K562 (cell line): Measurements from ENCODE around the gene KRIT1. TPM values are rescaled to one million over a fixed set of nuclear protein-coding genes. Genes with fewer than 3 reads are reported as not detected.

ENCODE experiments used
- BMI1 ChIP-seq: fragments of 150-350 bp; IDR thresholded peaks from 2 replicates; pipeline ENCODE4 v1.6.1; 2014; ENCODE audit warnings: low read length
- CXXC5 ChIP-seq: fragments of 250-450 bp; sonication (Bioruptor Pico); IDR thresholded peaks from 2 replicates; pipeline ENCODE4 v1.8.0; 2022; ENCODE audit warnings: inconsistent platforms, mild to moderate bottlenecking, moderate library complexity
- ELF4 ChIP-seq: fragments of 450-650 bp; formaldehyde crosslinking; IDR thresholded peaks from 2 replicates; pipeline ENCODE4 v1.4.0; 2022; ENCODE audit warnings: missing genetic modification characterization
- GTF2E2 ChIP-seq: fragments of 200-800 bp; sonication (Bioruptor generic); IDR thresholded peaks from 2 replicates; pipeline ENCODE4 v1.6.1; 2016; ENCODE audit warnings: missing genetic modification characterization, missing compliant biosample characterization
- HNRNPK ChIP-seq: fragments of 200-400 bp; formaldehyde crosslinking; IDR thresholded peaks from one replicate; pipeline ENCODE4 v1.6.1; 2018; ENCODE audit warnings: mild to moderate bottlenecking, low read depth, low read length; ENCODE audit not compliant: poor library complexity, severe bottlenecking
- KDM1A ChIP-seq, 2 experiments: fragments of 450-650 bp; IDR thresholded peaks; 2 replicates each; pipeline ENCODE4 v1.6.1; 2016; ENCODE audit warnings: mild to moderate bottlenecking in 2 of 2
- LCOR ChIP-seq: sonication (generic); formaldehyde crosslinking; IDR thresholded peaks from 2 replicates; pipeline ENCODE4 v1.8.0; 2022; ENCODE audit warnings: mild to moderate bottlenecking, missing genetic modification reagents
- NEUROD1 ChIP-seq: fragments of 150-350 bp; IDR thresholded peaks from 2 replicates; pipeline ENCODE4 v1.6.1; 2014; ENCODE audit warnings: borderline replicate concordance, low read length, low read depth; ENCODE audit not compliant: partially characterized antibody
- PTRF ChIP-seq: fragments of 450-650 bp; IDR thresholded peaks from 2 replicates; pipeline ENCODE4 v1.6.1; 2016; ENCODE audit warnings: mild to moderate bottlenecking, missing genetic modification characterization, missing compliant biosample characterization
- RFX5 ChIP-seq: IDR thresholded peaks from 2 replicates; pipeline ENCODE4 v1.6.1; 2011; ENCODE audit warnings: low read depth, mild to moderate bottlenecking, improper control_type of control experiment, low read length
- ZBTB33 ChIP-seq: sonication (generic); formaldehyde crosslinking; IDR thresholded peaks from 2 replicates; pipeline ENCODE4 v1.8.1; 2023; ENCODE audit warnings: mild to moderate bottlenecking, missing genetic modification reagents
- ZNF134 ChIP-seq: fragments of 250-450 bp; sonication (Bioruptor Pico); conservative IDR thresholded peaks from 2 replicates; pipeline ENCODE4 v1.4.0; 2020
- ZNF143 ChIP-seq: sonication (generic); formaldehyde crosslinking; IDR thresholded peaks from 2 replicates; pipeline ENCODE4 v1.9.0; 2022; ENCODE audit warnings: mild to moderate bottlenecking, missing genetic modification reagents
- ZNF253 ChIP-seq: fragments of 250-450 bp; sonication (Bioruptor Pico); conservative IDR thresholded peaks from 2 replicates; pipeline ENCODE4 v1.6.1; 2021; ENCODE audit warnings: mild to moderate bottlenecking
- ZNF740 ChIP-seq, 3 experiments: fragments of 200-800 bp in 1 of 3; sonication (Bioruptor generic) in 1 of 3; sonication (generic) in 1 of 3; formaldehyde crosslinking in 1 of 3; IDR thresholded peaks; 2 replicates each; pipeline versions ENCODE4 v1.6.1 to v1.8.0; 2016 to 2022; ENCODE audit warnings: mild to moderate bottlenecking in 2 of 3, missing compliant biosample characterization in 2 of 3, missing genetic modification characterization in 2 of 3, missing genetic modification reagents in 1 of 3
- polyA plus RNA-seq, 8 experiments: library from polyadenylated mRNA; depleted of rRNA in 4 of 8; stranded (reverse) in 5 of 8; unstranded in 3 of 8; fragments of >200 nt; fragmentation: Nextera tagmentation in 2 of 8; fragmentation: Illumina TruSeq in 1 of 8; extraction: Ambion mirVana in 2 of 8; extraction: Trizol in 1 of 8; gene quantifications; 2 replicates each; pipeline versions ENCODE4 v1.2.1 to v1.2.3, GENCODE V29; 2011 to 2014; ENCODE audit warnings: inconsistent platforms in 1 of 8, missing spikeins in 1 of 8
- total RNA-seq, 7 experiments: library from RNA; depleted of rRNA in 6 of 7; stranded (reverse); fragments of >200 nt in 6 of 7; fragmentation: Illumina TruSeq in 2 of 7; extraction: Trizol in 2 of 7; gene quantifications; 2 replicates each; pipeline versions ENCODE4 v1.2.1 to v1.2.3, GENCODE V29; 2011 to 2021; ENCODE audit warnings: low replicate concordance in 1 of 7
- TF ChIP-seq, protein P1 (sequence below), 2 experiments: fragments of 450-650 bp; IDR thresholded peaks; 2 replicates each; pipeline ENCODE4 v1.6.1; 2018; ENCODE audit warnings: mild to moderate bottlenecking in 2 of 2, low read depth in 1 of 2; ENCODE audit not compliant: partially characterized antibody in 2 of 2
- TF ChIP-seq, protein P2 (sequence below): sonication (generic); formaldehyde crosslinking; IDR thresholded peaks from 2 replicates; pipeline ENCODE4 v1.8.1; 2022; ENCODE audit warnings: missing genetic modification reagents
- TF ChIP-seq, protein P3 (sequence below): fragments of 250-450 bp; sonication (Bioruptor Pico); IDR thresholded peaks from 2 replicates; pipeline ENCODE4 v1.5.0; 2021

The KRIT1 gene
- total and polyA plus RNA-seq, 9 of the 15 experiments (the other 6 are each of a cell fraction or from before 2014, with no cell fraction given), result 21.5 to 81.4 (median 55.9) TPM

DNA sequence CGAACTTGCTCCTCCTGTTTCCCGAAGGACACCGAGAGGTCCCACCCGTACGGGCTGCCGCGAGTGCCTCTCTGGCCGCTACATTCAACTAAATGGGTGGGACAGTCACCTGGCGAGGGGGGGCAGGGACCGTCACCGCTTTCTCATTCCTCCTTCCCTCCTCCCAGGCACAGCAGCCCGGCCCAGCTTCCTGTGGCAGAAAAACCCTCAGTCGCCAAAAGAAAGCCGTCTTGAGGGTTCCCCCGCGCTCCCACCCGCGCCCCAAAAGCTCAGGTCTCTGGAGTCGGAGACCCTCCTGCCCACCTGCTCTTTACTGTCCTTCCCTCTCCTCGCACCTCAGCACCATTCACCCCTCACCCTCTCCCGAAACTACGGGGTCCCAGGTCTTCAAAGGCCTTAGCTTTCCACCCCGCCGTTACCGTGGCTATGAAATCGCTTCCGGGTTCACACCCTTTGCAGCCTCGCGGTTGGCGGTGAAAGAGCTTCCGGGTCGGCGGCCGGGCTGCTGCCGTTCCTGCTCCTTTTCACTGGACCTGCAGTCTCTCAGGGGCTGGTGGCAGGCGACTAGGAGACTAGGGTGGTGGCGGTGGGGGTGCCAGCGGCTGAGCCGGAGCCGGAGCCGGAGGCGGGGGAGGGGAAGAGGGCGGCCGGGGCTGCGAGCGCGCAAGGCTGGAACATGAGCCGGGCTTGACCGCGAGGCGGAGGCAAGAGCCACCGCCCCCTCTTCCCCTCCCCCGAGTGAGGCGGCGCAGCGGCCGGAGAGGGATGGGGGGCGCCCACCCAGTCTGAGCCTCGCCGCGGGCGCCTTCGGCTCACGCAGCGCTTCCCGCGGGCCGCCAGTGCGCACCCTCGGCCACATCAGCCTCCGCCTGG lies at the start of gene KRIT1, which contains the start of gene ANKIB1 (continued):
- TF ChIP-seq, protein P1, sequence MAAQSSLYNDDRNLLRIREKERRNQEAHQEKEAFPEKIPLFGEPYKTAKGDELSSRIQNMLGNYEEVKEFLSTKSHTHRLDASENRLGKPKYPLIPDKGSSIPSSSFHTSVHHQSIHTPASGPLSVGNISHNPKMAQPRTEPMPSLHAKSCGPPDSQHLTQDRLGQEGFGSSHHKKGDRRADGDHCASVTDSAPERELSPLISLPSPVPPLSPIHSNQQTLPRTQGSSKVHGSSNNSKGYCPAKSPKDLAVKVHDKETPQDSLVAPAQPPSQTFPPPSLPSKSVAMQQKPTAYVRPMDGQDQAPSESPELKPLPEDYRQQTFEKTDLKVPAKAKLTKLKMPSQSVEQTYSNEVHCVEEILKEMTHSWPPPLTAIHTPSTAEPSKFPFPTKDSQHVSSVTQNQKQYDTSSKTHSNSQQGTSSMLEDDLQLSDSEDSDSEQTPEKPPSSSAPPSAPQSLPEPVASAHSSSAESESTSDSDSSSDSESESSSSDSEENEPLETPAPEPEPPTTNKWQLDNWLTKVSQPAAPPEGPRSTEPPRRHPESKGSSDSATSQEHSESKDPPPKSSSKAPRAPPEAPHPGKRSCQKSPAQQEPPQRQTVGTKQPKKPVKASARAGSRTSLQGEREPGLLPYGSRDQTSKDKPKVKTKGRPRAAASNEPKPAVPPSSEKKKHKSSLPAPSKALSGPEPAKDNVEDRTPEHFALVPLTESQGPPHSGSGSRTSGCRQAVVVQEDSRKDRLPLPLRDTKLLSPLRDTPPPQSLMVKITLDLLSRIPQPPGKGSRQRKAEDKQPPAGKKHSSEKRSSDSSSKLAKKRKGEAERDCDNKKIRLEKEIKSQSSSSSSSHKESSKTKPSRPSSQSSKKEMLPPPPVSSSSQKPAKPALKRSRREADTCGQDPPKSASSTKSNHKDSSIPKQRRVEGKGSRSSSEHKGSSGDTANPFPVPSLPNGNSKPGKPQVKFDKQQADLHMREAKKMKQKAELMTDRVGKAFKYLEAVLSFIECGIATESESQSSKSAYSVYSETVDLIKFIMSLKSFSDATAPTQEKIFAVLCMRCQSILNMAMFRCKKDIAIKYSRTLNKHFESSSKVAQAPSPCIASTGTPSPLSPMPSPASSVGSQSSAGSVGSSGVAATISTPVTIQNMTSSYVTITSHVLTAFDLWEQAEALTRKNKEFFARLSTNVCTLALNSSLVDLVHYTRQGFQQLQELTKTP (IDR thresholded peaks at IDR 0.05; ENCODE audit: low read depth in 1 of 2, partially characterized antibody in 2 of 2), result peak in 1 of 2 experiments; percentile 88
- no peak for TF ChIP-seq ZNF253 (CRISPR knock-in tag)
- TF ChIP-seq BMI1, result no peak
- TF ChIP-seq ZNF134, result no peak
- TF ChIP-seq RFX5, result no peak
- no peak for TF ChIP-seq KDM1A (IDR thresholded peaks at IDR 0.05)
- TF ChIP-seq ELF4 (CRISPR knock-in tag), result peak; percentile 92
- TF ChIP-seq, protein P2, sequence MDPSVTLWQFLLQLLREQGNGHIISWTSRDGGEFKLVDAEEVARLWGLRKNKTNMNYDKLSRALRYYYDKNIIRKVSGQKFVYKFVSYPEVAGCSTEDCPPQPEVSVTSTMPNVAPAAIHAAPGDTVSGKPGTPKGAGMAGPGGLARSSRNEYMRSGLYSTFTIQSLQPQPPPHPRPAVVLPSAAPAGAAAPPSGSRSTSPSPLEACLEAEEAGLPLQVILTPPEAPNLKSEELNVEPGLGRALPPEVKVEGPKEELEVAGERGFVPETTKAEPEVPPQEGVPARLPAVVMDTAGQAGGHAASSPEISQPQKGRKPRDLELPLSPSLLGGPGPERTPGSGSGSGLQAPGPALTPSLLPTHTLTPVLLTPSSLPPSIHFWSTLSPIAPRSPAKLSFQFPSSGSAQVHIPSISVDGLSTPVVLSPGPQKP, result no peak
- peak; percentile 88 for TF ChIP-seq GTF2E2 (tag)
- TF ChIP-seq HNRNPK, result no peak
- TF ChIP-seq CXXC5 (CRISPR knock-in tag), result peak; percentile 79
- TF ChIP-seq ZNF143 (CRISPR knock-in tag), result no peak
- no peak for TF ChIP-seq ZBTB33 (CRISPR knock-in tag)
- peak; percentile 13 for TF ChIP-seq NEUROD1
- TF ChIP-seq LCOR (CRISPR knock-in tag), result peak; percentile 74; the same call in 1 of the 2 replicates
- TF ChIP-seq, protein P3, sequence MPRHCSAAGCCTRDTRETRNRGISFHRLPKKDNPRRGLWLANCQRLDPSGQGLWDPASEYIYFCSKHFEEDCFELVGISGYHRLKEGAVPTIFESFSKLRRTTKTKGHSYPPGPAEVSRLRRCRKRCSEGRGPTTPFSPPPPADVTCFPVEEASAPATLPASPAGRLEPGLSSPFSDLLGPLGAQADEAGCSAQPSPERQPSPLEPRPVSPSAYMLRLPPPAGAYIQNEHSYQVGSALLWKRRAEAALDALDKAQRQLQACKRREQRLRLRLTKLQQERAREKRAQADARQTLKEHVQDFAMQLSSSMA (CRISPR knock-in tag), result no peak
- no peak for TF ChIP-seq PTRF
- TF ChIP-seq ZNF740 (CRISPR knock-in tag; IDR thresholded peaks at IDR 0.05), result peak; percentile 76
- TF ChIP-seq ZNF740 (tag; IDR thresholded peaks at IDR 0.05), result peak in 1 of 2 experiments; percentile 75; a peak in 2 of 4 replicates
